ENCODE measurements around the gene OPRD1. TPM values are rescaled to one million over a fixed set of nuclear protein-coding genes. Genes with fewer than 3 reads are reported as not detected.

Gene OPRD1
- total RNA-seq, 3 donors from 2014 or later = not detected

GRCh38 chr1:28890435-28890834, 78.5 kb downstream of the OPRD1 start:
- ATAC-seq (no peak), DNase-seq (no peak)
- Mint-ChIP-seq H3K4me3 (no peak overlapping the region), H3K9me3 (peaks cover 3% of the 10 kb centered on the region), H3K4me1 (ENCODE audit: low read depth) (peaks cover 40% of the 10 kb centered on the region), H3K27me3 (ENCODE audit: low read depth) (no peaks in the 10 kb centered on the region), H3K36me3 (ENCODE audit: insufficient read depth) (no peaks in the 10 kb centered on the region)

GRCh38 chr1:28890836-28891235, 78.9 kb downstream of the OPRD1 start:
- DNase-seq (no peak), ATAC-seq (no peak)
- H3K27me3 Mint-ChIP-seq (ENCODE audit: low read depth) = no peaks in the 10 kb centered on the region
- no peak overlapping the region for H3K4me3 Mint-ChIP-seq
- peaks cover 3% of the 10 kb centered on the region for H3K9me3 Mint-ChIP-seq
- peaks cover 36% of the 10 kb centered on the region for H3K4me1 Mint-ChIP-seq (ENCODE audit: low read depth)
- no peaks in the 10 kb centered on the region for H3K36me3 Mint-ChIP-seq (ENCODE audit: insufficient read depth)

- no peaks in the 10 kb centered on the region for H3K27me3 Mint-ChIP-seq (ENCODE audit: low read depth)
- no peak for DNase-seq
- peaks cover 1% of the 10 kb centered on the region for H3K36me3 Mint-ChIP-seq (ENCODE audit: insufficient read depth)
- ATAC-seq = no peak
- H3K4me1 Mint-ChIP-seq (ENCODE audit: low read depth) = peaks cover 33% of the 10 kb centered on the region
- H3K9me3 Mint-ChIP-seq = peaks cover under 1% of the 10 kb centered on the region
- H3K4me3 Mint-ChIP-seq = no peak overlapping the region
These were observed 79.3 kb downstream of the OPRD1 start for GRCh38 chr1:28891256-28891655.

- ATAC-seq (peak; percentile 33 to 34), DNase-seq (peak; percentile 18)
- peaks cover 38% of the 10 kb centered on the region for H3K4me1 Mint-ChIP-seq (ENCODE audit: low read depth)
- no peak overlapping the region for H3K4me3 Mint-ChIP-seq
- H3K9me3 Mint-ChIP-seq = no peaks in the 10 kb centered on the region
- H3K36me3 Mint-ChIP-seq (ENCODE audit: insufficient read depth) = peaks cover 6% of the 10 kb centered on the region
- H3K27me3 Mint-ChIP-seq (ENCODE audit: low read depth) = no peaks in the 10 kb centered on the region
These were observed 81.6 kb downstream of the OPRD1 start for GRCh38 chr1:28893403-28894102.

GRCh38 chr1:28894785-28895184, 82.8 kb downstream of the OPRD1 start:
- Mint-ChIP-seq H3K27me3 (ENCODE audit: low read depth) (no peaks in the 10 kb centered on the region), H3K4me1 (ENCODE audit: low read depth) (peaks cover 38% of the 10 kb centered on the region), H3K9me3 (no peaks in the 10 kb centered on the region), H3K4me3 (no peak overlapping the region), H3K36me3 (ENCODE audit: insufficient read depth) (peaks cover 6% of the 10 kb centered on the region)
- no peak for ATAC-seq
- no peak for DNase-seq

GRCh38 chr1:28895896-28896608, 84.1 kb downstream of the OPRD1 start:
- Mint-ChIP-seq H3K36me3 (ENCODE audit: insufficient read depth) (peaks cover 6% of the 10 kb centered on the region), H3K4me1 (ENCODE audit: low read depth) (peaks cover 32% of the 10 kb centered on the region), H3K4me3 (no peak overlapping the region), H3K9me3 (no peaks in the 10 kb centered on the region), H3K27me3 (ENCODE audit: low read depth) (no peaks in the 10 kb centered on the region)
- ATAC-seq (no peak), DNase-seq (no peak)

- Mint-ChIP-seq H3K4me1 (ENCODE audit: low read depth) (peaks cover 31% of the 10 kb centered on the region), H3K36me3 (ENCODE audit: insufficient read depth) (peaks cover 6% of the 10 kb centered on the region), H3K27me3 (ENCODE audit: low read depth) (no peaks in the 10 kb centered on the region), H3K9me3 (no peaks in the 10 kb centered on the region), H3K4me3 (no peak overlapping the region)
- ATAC-seq (no peak), DNase-seq (no peak)
These were observed 84.6 kb downstream of the OPRD1 start for GRCh38 chr1:28896609-28896986.

GRCh38 chr1:28897789-28898188, 85.8 kb downstream of the OPRD1 start:
- Mint-ChIP-seq H3K4me3 (no peak overlapping the region), H3K9me3 (no peaks in the 10 kb centered on the region), H3K4me1 (ENCODE audit: low read depth) (peaks cover 33% of the 10 kb centered on the region), H3K27me3 (ENCODE audit: low read depth) (no peaks in the 10 kb centered on the region), H3K36me3 (ENCODE audit: insufficient read depth) (peaks cover 6% of the 10 kb centered on the region)
- no peak for DNase-seq
- ATAC-seq = no peak

GRCh38 chr1:28898405-28898881, 86.5 kb downstream of the OPRD1 start:
- Mint-ChIP-seq H3K27me3 (ENCODE audit: low read depth) (no peaks in the 10 kb centered on the region), H3K36me3 (ENCODE audit: insufficient read depth) (peaks cover 6% of the 10 kb centered on the region), H3K4me3 (no peak overlapping the region), H3K9me3 (no peaks in the 10 kb centered on the region), H3K4me1 (ENCODE audit: low read depth) (peaks cover 31% of the 10 kb centered on the region)
- DNase-seq = no peak
- ATAC-seq = no peak

GRCh38 chr1:28899267-28899666, 87.3 kb downstream of the OPRD1 start:
- peaks cover 31% of the 10 kb centered on the region for H3K4me1 Mint-ChIP-seq (ENCODE audit: low read depth)
- H3K9me3 Mint-ChIP-seq = no peaks in the 10 kb centered on the region
- H3K36me3 Mint-ChIP-seq (ENCODE audit: insufficient read depth) = peaks cover 6% of the 10 kb centered on the region
- no peaks in the 10 kb centered on the region for H3K27me3 Mint-ChIP-seq (ENCODE audit: low read depth)
- ATAC-seq (no peak), DNase-seq (no peak)
- no peak overlapping the region for H3K4me3 Mint-ChIP-seq

- ATAC-seq (no peak), DNase-seq (no peak)
- Mint-ChIP-seq H3K9me3 (no peaks in the 10 kb centered on the region), H3K36me3 (ENCODE audit: insufficient read depth) (peaks cover 6% of the 10 kb centered on the region), H3K4me3 (no peak overlapping the region), H3K27me3 (ENCODE audit: low read depth) (no peaks in the 10 kb centered on the region), H3K4me1 (ENCODE audit: low read depth) (peaks cover 31% of the 10 kb centered on the region)
These were observed 88.6 kb downstream of the OPRD1 start for GRCh38 chr1:28900562-28900961.

- Mint-ChIP-seq H3K4me3 (no peak overlapping the region), H3K9me3 (no peaks in the 10 kb centered on the region), H3K27me3 (ENCODE audit: low read depth) (no peaks in the 10 kb centered on the region), H3K36me3 (ENCODE audit: insufficient read depth) (peaks cover 3% of the 10 kb centered on the region), H3K4me1 (ENCODE audit: low read depth) (peaks cover 18% of the 10 kb centered on the region)
- DNase-seq = no peak
- ATAC-seq = no peak
These were observed 90.8 kb downstream of the OPRD1 start for GRCh38 chr1:28902738-28903137.

GRCh38 chr1:28905921-28906666, 94.1 kb downstream of the OPRD1 start:
- Mint-ChIP-seq H3K36me3 (ENCODE audit: insufficient read depth) (peaks cover 3% of the 10 kb centered on the region), H3K27me3 (ENCODE audit: low read depth) (no peaks in the 10 kb centered on the region), H3K4me3 (no peak overlapping the region), H3K4me1 (ENCODE audit: low read depth) (peaks cover 2% of the 10 kb centered on the region), H3K9me3 (no peaks in the 10 kb centered on the region)
- no peak for ATAC-seq
- DNase-seq = no peak

GRCh38 chr1:28909198-28909597, 97.2 kb downstream of the OPRD1 start:
- Mint-ChIP-seq H3K36me3 (ENCODE audit: insufficient read depth) (peaks cover 3% of the 10 kb centered on the region), H3K4me3 (no peak overlapping the region), H3K27me3 (ENCODE audit: low read depth) (no peaks in the 10 kb centered on the region), H3K4me1 (ENCODE audit: low read depth) (peaks cover 8% of the 10 kb centered on the region), H3K9me3 (no peaks in the 10 kb centered on the region)
- DNase-seq = no peak
- ATAC-seq = no peak
